Type B pancreatic cell (in vitro differentiated cells): Measurements from ENCODE around the gene CLDN6. TPM values are rescaled to one million over a fixed set of nuclear protein-coding genes. Genes with fewer than 3 reads are reported as not detected.

ENCODE experiments used
- DNase-seq: peaks from one replicate; pipeline ENCODE4 v3.0.0; 2021; ENCODE audit warnings: mixed read lengths; ENCODE audit not compliant: unreplicated experiment; ENCODE audit errors: extremely low spot score
- H3K27ac Mint-ChIP-seq: 2 replicates; pipeline ENCODE4 v1.8.0; 2021; ENCODE audit warnings: mild to moderate bottlenecking, mixed read lengths
- H3K27me3 Mint-ChIP-seq: 2 replicates; pipeline ENCODE4 v1.8.0; 2021; ENCODE audit warnings: mixed read lengths
- H3K36me3 Mint-ChIP-seq: 2 replicates; pipeline ENCODE4 v1.8.0; 2021; ENCODE audit warnings: mixed read lengths
- H3K4me1 Mint-ChIP-seq: one replicate; pipeline ENCODE4 v1.8.0; 2021; ENCODE audit warnings: mixed read lengths; ENCODE audit not compliant: unreplicated experiment
- H3K4me3 Mint-ChIP-seq: 2 replicates; pipeline ENCODE4 v1.8.0; 2021; ENCODE audit warnings: mild to moderate bottlenecking, mixed read lengths
- H3K9me3 Mint-ChIP-seq: 2 replicates; pipeline ENCODE4 v1.8.0; 2021; ENCODE audit warnings: mixed read lengths
- total RNA-seq: library from RNA; stranded (reverse); gene quantifications from 2 replicates; pipeline ENCODE4 v1.2.1, GENCODE V29; 2021; ENCODE audit warnings: low replicate concordance
- TF ChIP-seq, protein P1 (sequence below): fragments of 200-600 bp; sonication (generic); conservative IDR thresholded peaks from 2 replicates; pipeline ENCODE4 v1.5.0; 2021; ENCODE audit warnings: antibody characterized with exemption, mild to moderate bottlenecking

Gene CLDN6
- total RNA-seq, 1 donor from 2014 or later = 98.9 TPM

DNA sequence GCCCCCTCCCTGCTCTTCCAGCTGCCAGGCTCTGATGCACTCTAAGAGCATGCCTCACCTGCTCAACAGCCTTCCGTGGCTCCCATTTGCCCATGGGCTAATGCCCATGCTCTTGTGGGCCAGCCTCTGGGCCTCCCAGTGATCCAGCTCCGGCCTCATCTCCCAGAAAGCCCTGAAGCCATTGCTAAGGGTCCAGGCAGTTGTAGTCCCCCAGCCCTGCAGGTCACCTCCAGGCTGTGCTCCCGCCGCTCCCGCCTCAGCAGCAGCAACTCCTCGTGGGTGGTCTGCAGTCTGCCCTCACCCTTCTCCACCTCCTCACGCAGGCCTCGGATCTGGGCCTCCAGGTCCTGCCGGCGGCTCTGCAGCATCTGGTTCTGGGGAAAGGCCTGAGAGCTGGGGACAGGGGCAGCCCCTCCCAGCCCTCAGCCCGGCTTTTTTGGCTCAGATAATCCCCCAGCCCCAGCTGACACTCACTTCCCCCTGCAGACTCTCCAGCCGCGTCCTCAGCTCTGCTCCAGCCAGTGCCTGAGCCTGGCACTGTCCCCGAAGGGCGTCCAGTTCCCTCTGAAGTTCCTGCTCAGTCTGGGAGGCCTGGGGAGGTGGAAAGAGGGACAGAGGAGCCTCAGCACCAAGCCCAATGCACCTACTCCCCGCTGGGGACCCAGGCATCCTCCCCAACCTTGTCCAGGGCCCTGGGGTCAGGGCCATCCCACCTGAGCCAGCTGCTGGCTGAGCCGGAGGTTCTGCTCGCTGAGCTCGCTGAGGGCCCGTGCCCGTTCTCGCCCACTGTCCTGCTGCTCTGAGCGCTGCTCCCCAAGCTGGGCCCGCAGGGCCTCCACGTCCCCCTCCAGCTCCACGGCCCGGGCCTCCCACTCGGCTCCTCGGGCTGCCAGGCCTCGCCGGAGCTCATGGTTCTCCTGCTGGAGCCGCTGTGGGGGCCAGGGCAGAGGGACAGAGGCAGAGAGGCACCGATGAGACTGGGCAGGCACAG is 12.5 kb upstream of the CLDN6 start:
- H3K9me3 Mint-ChIP-seq = no peaks in the 10 kb centered on the region
- TF ChIP-seq, protein P1, sequence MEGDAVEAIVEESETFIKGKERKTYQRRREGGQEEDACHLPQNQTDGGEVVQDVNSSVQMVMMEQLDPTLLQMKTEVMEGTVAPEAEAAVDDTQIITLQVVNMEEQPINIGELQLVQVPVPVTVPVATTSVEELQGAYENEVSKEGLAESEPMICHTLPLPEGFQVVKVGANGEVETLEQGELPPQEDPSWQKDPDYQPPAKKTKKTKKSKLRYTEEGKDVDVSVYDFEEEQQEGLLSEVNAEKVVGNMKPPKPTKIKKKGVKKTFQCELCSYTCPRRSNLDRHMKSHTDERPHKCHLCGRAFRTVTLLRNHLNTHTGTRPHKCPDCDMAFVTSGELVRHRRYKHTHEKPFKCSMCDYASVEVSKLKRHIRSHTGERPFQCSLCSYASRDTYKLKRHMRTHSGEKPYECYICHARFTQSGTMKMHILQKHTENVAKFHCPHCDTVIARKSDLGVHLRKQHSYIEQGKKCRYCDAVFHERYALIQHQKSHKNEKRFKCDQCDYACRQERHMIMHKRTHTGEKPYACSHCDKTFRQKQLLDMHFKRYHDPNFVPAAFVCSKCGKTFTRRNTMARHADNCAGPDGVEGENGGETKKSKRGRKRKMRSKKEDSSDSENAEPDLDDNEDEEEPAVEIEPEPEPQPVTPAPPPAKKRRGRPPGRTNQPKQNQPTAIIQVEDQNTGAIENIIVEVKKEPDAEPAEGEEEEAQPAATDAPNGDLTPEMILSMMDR = no peak
- H3K27me3 Mint-ChIP-seq = peaks cover 41% of the 10 kb centered on the region
- H3K4me3 Mint-ChIP-seq = peak overlapping the region; percentile 49
- H3K36me3 Mint-ChIP-seq = peaks cover 4% of the 10 kb centered on the region
- peaks cover 12% of the 10 kb centered on the region for H3K4me1 Mint-ChIP-seq
- H3K27ac Mint-ChIP-seq = peak overlapping the region; percentile 76
- no peak for DNase-seq

DNA sequence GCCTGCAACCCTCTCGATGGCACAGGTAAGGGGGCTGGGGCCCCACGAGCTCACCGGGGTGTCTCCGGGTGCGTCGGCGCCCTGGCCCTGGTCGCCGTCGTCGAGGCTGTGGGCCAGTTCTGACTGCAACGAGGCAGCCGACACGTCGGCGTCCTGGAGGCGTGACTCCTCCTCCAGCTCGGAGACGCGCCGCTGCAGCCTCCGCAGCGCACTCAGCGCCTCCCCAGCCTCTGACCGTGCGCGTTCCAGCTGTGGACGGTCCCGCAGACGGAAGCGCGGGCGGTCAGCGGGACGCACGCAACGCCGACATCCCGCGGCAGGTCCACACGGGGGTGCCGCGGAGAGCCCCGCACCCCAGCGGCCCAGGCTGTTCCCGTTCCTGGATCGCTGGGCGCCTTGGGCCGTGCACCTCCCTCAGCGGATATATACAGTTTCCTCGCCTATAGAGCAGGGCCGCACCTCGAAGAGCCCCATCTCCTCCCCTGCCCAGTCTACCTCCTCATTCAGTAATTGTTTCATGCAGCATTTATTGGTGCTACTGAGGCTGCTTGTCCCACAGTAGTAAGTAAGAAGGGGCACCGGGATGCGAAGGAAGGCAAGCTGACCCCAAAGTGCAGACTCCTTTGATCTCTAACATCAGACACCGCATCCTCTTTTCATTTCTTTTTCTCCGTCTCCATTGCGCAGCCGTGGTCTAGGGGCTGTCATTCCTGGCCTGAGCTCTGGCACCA is 11.7 kb upstream of the CLDN6 start:
- Mint-ChIP-seq H3K27ac (peak overlapping the region; percentile 76), H3K36me3 (peaks cover 4% of the 10 kb centered on the region), H3K4me3 (peak overlapping the region; percentile 49), H3K9me3 (no peaks in the 10 kb centered on the region), H3K27me3 (peaks cover 32% of the 10 kb centered on the region), H3K4me1 (peaks cover 12% of the 10 kb centered on the region)
- TF ChIP-seq, protein P1 = no peak
- no peak for DNase-seq

DNA sequence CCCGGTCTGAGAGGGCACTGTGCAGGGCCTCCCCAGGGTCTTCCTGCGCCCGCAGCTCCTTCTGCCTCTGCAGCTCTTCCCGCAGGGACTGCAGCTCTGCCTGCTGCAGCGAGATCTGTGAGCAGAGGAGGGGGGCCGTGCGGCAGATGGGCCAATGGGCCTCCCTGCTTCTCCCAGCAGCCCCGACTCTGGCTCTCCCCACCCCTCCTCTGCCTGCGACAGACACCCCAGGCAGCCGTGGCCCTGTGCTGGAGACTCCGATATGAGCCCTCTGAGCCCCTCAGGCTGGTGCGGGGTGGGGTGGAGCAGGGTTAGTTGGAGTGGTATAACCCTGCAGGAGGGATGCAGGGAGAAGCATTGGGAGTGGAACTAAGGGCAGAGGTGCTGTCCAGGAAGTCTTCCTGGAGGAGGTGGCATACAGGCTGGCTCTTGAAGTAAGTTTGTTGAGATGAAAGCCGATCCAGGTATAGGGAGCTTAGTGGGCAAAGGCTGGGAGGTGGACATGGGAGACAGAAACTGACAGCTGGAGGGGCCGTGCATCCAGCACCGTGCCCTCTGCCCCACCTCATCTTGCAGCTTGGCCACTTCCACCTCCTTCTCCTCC is 10.8 kb upstream of the CLDN6 start:
- Mint-ChIP-seq H3K4me3 (no peak overlapping the region), H3K9me3 (no peaks in the 10 kb centered on the region), H3K4me1 (peaks cover 18% of the 10 kb centered on the region), H3K27me3 (peaks cover 28% of the 10 kb centered on the region), H3K27ac (peak overlapping the region; percentile 23), H3K36me3 (peaks cover 9% of the 10 kb centered on the region)
- no peak for DNase-seq
- TF ChIP-seq, protein P1 = no peak

DNA sequence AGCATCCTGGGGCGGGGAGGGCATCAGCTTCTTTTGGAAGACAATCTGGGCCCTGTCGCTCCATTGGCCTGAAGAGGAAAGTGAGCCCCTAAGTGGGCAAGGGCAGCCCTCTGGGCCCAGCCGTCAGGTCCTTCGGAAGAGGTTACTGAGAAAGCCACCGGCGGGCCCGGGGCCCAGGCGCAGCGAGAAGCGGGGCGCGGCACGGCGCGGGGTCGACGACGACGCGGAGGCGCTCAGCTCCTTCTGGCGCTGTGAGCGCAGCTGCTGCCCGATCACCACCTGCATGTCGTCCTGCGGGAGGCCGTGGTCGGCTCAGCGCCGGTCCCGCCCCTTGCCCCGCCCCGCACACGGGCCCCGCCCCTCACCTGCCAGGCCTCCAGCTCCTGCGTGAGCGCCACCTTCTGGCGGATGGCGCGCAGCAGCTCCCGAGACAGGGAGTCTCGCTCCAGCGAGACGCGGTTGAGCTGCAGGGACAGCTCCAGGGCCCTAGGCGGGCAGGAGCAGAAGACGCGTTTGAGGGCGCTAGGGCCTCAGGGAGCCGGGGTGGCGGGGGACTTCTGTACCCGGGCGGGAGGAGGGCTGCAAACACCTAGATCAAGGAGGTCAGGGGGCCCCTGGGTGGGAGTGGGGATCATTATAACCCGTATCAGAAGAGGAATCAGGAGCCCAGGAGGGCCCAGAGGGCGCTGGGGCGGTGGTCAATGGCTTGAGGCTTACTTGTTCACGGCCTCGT is 10.2 kb upstream of the CLDN6 start:
- TF ChIP-seq, protein P1 = peak; percentile 92
- Mint-ChIP-seq H3K9me3 (no peaks in the 10 kb centered on the region), H3K27me3 (peaks cover 22% of the 10 kb centered on the region), H3K27ac (peak overlapping the region; percentile 21), H3K4me1 (peaks cover 24% of the 10 kb centered on the region), H3K36me3 (peaks cover 9% of the 10 kb centered on the region), H3K4me3 (no peak overlapping the region)
- peak; percentile 94 for DNase-seq

DNA sequence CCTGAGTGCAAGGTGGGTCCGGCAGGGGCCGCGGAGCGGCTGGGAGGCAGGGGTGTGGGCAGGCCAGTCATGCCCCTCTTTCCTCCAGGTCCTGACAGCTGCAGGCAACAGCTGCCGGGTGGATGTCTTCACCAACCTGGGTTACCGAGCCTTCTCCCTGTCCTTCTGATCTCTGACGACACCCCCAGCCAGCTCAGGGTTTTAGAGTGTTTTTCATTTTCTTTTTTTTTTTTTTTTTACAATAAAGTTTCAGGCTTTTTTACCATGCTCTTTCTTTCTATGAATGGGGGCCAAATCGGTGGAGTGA is 9.5 kb upstream of the CLDN6 start:
- peaks cover 9% of the 10 kb centered on the region for H3K36me3 Mint-ChIP-seq
- peaks cover 15% of the 10 kb centered on the region for H3K27me3 Mint-ChIP-seq
- no peaks in the 10 kb centered on the region for H3K9me3 Mint-ChIP-seq
- H3K4me3 Mint-ChIP-seq = no peak overlapping the region
- no peak for DNase-seq
- TF ChIP-seq, protein P1 = no peak
- H3K27ac Mint-ChIP-seq = peak overlapping the region; percentile 21
- peaks cover 27% of the 10 kb centered on the region for H3K4me1 Mint-ChIP-seq
